Stimulated activated CD4-positive, alpha-beta T cell treated with anti-CD3 and anti-CD28 coated beads, Interleukin-12 subunit alpha, Interleukin-12 subunit beta, amount 100 ng/mL, for 24 hours (primary cell): ENCODE results near the gene PRM1.
"Not testable (repeated sequence)": the region's sequence is repeated elsewhere in the genome, so short reads cannot be mapped to it uniquely, and the experiment has no call there.

Experiments used
- DNase-seq, 2 experiments: peaks; one replicate each; pipeline ENCODE4 v3.0.0-alpha.2; 2020; ENCODE audit warnings: low read depth in 2 of 2

Gene PRM1

GRCh38 chr16:11298143-11298900, 17.2 kb upstream of the PRM1 start:
- DNase-seq: no peak

DNA sequence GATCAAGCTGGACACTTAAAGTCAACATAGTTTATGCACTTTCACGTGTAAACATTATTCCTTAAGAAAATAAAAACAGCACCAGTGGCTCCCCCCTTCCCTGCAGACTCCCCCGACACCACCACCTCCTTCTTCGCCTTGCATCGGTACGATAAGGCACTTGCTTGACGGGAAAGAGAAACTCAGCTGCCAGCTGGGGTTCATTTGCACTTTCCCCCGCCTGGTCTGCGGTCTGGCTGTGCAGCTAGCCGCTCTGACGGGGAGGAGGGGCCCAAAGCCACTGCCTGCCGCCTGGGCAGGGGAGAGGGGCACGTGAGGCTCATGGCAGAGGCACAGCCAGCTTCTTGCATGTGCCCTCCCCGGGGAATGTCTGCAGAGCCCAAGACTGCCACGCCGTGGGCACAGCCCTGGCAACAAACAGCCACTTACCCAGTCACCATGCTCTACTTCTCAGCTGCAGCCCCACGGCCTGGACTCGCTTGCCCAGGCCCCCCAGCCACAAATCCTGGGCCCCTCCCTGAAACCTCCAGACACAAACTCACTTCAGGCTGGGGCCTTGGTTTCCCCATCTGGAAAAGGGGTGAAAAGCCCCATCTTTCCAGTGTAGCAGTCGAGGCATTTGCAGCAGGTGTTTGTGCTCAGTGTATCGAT, 16.5 kb upstream of the PRM1 start:
- DNase-seq: peak; percentile 32 to 56

DNA sequence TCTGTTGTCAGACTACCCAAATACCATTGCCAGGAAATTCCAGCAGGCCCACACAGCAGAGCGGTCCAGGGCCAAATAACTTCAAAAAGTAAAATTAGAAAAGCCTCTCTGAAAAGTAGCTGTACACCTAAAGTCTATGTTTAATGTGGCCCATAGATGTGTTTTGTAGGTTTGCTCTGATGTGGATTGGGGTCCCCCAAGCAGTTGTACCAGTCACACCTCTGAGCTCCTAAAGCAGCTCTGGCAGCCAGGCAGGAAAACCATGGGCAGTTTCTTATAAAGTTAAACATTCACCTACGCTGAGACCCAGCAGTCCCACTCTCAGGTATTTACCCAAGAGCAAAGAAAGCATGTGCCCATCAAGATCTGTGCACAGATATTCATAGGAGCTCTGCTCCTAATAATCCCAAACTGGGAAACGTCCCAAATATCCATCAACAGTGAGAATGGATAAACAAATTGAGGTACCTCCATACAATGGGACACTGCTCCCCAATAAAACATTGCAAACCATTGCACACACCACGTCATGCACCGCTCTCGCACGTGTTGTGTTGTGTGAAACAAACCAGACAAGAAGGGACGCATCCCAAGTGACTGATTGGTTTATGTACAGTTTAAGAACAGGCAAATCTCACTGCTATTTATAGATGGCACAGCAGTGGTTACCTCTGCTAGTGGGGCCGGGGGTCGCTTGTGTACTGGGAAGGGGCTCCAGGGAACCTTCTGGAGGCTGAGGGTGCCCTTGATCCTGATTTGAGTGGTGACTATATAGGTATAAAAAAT, 15.8 kb upstream of the PRM1 start:
- DNase-seq: no peak

DNA sequence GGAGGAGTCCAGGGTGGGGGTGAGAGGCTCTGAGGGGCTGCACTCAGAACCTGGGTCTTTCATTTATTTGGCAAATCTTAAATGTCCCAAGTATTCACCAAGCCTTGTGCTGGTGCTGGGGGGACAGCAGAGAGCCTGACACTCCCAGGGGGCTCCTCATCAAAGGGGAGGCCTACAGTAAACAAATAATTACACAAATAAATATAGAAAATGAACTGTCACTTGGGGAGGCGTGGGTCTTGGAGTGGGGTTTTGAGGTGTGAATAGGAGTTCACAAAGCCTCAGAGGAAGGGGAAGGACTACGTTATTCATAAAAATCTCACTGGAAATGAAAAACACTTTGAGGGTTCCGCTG, 15.2 kb upstream of the PRM1 start:
- DNase-seq: no peak

DNA sequence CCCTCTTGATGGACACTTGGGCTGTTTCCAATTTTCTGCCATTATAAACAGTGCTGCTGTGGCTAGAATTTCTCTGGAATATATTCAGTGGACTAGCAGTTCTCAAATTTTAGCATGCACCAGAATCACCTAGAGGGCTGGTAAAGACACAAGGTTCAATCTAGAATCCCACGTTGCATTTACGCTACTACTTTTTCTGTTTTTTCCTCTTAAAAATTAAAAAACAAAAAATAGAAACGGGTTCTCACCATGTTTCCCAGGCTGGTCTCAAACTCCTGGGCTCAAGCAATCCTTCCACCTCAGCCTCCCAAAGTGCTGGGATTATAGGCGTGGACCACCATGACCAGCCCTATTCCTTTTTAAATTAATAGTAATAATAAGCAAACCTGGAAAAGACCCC, 14.5 kb upstream of the PRM1 start:
- DNase-seq: no peak

- DNase-seq: no peak
These were observed 11.1 kb upstream of the PRM1 start for GRCh38 chr16:11292076-11292748.

DNA sequence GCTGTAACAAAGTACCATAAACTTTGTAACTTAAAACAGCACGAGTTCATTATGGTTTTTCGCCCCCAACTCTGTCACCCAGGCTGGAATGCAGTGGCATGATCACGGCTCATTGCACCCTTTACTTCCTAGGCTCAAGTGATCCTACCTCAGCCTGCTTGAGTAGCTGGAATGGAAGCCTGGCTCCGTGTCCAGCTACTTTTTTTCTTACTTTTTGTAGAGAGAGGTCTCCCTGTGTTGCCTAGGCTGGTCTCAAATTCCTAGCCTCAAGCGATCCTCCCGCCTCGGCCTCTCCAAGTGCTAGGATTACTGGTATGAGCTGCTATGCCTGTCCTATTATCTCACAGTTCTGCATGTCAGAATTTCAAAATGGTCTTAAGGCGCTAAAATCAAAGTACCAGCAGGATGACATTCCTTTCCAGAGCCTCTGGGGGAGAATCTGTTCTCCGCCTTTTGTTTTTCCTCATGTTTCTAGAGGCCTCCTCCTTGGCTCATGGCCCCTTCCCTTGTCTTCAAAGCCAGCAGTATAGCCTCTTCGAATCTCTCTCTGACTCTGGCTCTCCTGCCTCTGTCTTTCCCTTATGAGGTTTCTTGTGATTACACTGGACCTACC, 10.1 kb upstream of the PRM1 start:
- no peak for DNase-seq

GRCh38 chr16:11290102-11290893, 9.2 kb upstream of the PRM1 start:
- no peak for DNase-seq

DNA sequence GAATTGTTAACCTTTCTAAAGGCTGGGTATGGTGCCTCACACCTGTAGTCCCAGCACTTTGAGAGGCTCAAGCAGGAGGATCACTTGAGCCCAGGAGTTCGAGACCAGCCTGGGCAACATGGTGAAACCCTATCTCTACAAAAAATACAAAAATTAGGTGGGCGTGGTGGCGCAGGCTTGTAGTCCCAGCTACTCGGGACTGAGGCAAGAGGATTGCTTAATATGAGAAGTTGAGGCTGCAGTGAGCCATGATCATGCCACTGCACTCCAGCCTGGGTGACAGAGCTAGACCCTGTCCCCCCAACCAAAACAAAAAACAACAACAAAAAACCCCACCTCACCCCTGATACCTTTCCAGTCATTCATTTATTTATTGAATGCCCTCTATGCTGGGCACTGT, 8.6 kb upstream of the PRM1 start:
- DNase-seq: not testable (repeated sequence)

DNA sequence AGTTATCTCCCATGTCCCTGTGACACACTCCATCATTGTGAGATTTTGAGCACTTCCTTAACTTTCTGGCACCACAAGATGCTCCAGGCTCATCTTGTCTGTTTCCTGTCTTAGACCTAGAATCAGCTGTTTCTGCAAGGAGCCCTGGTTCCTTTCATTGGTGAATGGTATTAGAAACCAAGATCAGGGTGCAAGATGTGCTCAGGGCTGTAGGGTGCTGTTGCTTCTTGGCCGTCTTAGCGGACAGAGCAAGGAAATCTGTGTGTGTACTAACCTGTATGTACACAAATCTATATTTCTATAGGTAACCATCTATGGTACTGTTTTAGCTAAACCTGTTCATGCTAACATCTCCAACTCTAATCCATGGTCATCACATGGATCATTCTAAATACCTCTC, 8.1 kb upstream of the PRM1 start:
- DNase-seq: no peak

DNA sequence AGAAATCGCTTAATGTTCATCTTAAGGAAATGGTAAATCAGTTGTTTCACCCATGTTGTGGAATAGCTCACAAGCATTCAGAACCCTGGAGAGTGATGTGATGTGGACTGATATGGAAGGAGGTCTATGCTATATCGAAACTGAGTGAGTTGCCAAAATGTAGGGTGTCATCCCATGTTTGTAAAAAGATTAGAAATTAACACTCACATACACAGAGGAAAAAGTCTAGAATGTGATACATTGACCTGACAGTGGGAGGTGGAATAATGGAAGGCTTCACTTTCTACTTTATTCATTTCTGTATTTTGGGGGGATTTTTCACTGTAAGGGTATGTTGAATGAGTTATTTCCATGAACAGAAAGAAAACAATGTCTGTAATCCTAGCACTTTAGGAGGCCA, 4.7 kb upstream of the PRM1 start:
- no peak for DNase-seq

- no peak for DNase-seq
These were observed 2.7 kb upstream of the PRM1 start for GRCh38 chr16:11283820-11284248.

DNA sequence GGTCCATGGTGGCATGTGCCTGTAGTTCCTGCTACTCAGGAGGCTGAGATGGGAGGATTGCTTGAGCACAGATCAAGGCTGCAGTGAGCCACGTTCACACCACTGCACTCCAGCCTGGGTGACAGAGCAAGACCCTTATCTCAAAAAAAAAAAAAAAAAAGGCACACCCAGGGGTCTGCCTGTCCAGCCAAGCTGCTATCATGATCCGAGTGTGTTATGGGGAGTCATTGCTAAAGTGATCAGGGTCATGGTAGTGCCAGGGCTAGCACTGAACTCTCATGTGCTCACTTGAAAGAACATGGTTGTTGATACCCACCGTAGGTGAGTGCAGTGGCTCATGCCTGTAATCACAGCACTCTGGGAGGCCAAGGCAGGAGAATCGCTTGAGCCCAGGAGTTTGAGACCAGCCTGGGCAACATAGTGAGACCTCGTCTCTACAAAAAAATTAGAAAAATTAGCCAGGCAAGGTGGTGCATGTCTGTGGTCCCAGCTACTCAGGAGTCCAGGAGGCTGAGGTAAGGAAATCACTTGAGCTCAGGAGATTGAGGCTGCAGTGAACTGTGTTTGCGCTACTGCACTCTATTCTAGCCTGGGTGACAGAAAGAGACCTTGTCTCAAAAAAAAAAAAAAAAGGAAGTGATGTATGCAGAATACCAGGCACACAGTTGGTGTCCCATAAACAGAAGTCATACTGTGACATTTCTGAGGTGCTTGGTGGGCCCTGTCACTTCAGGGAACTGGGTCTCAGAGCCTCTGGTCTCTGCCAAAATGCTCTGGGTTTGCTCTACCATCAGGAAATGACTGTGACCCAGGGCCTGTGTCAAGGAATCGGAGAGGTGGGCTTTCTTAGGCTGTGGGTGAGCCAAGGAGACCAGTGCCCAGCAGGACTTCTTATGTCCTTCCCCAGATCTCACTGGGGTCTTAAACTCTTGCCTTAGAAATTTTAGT, 2.2 kb downstream of the PRM1 start:
- DNase-seq: no peak

- DNase-seq: no peak
These were observed 3.4 kb downstream of the PRM1 start for GRCh38 chr16:11277607-11278337.

GRCh38 chr16:11276896-11277593, 4.1 kb downstream of the PRM1 start:
- DNase-seq: no peak

DNA sequence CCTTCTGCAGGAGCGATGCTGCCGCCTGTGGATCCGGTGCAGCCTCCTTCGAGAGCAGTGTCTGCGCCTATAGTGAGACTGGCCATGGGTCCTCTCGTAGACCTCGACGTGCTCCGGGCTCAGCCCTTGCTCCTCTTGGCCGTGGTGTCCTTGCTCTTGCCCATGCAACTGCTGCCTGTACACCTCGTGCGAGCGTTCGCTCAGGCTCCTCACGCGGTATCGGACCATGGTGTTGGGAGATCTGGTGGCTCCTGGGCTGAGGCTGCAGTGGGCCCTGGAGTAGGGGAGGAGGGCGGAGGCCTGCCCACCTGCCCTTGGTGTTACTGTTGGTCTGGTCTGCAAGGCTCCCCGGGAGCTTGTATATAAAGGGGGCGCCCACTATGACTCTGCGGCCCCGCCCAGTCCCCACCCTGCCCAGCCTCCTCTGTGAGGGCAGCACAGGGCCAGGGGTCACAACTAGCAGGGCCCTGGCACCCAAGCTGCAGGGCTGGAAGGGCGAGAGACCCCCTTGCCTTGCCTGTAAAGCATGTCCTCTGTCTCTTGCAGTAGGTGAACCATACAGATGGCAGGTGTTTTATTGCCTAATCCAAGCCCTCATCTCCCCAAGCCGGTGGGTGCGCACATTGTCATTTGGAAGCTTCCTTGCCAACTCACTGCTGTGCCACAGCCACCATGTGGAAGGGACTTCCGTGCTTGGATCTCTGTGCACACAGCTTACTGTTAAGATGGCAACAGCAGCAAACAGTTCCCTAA, 4.8 kb downstream of the PRM1 start, which contains the start of gene PRM2:
PRM2 (minus strand) TSS at position 338 of the 753 bp plus-strand sequence; CDS start at position 228, 110 bp downstream.
- DNase-seq: no peak

DNA sequence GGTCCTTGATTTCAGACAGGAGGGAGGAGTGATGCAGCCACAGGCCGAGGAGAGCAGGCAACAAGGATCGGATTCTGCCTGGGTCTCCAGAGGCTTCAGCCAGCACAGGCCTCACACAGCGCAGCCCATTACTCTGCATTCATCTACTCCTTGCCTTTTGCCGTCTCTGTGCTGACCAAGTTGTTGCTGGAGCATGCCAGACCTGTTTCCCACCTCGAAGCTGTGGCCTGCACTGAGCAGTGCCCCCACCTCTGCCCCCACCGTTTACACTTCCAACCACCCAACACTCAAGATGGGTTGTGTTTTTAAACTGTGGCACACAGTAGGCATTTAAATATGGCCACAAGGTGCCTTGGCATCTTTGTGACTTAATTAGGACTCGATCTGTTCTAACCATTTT, 6.2 kb downstream of the PRM1 start:
- DNase-seq: no peak
